Sigmoid colon (tissue), 7 donors: Measurements from ENCODE around the gene FAM193A. TPM values are rescaled to one million over a fixed set of nuclear protein-coding genes. Genes with fewer than 3 reads are reported as not detected.
A peak's percentile ranks its signal among the peaks of the same experiment; 100 is the strongest.
"Not testable (repeated sequence)": the region's sequence is repeated elsewhere in the genome, so short reads cannot be mapped to it uniquely, and the experiment has no call there.

Experiments used
- DNase-seq: peaks from one replicate; pipeline ENCODE4 v3.0.0-alpha.2; 2019
- H3K27ac ChIP-seq, 4 donors: fragments of 200-600 bp; sonication (generic); one replicate each; pipeline ENCODE4 v1.5.1; 2016 to 2019; ENCODE audit warnings: mild to moderate bottlenecking in 1 of 4
- H3K27me3 ChIP-seq, 3 donors: fragments of 200-600 bp; sonication (generic); one replicate each; pipeline ENCODE4 v1.5.1; 2019; ENCODE audit warnings: mild to moderate bottlenecking in 1 of 3
- H3K36me3 ChIP-seq, 4 donors: fragments of 200-600 bp; sonication (generic); one replicate each; pipeline ENCODE4 v1.5.1; 2016 to 2019
- H3K4me1 ChIP-seq, 4 donors: fragments of 200-600 bp; sonication (generic); one replicate each; pipeline ENCODE4 v1.5.1; 2017 to 2019
- H3K4me3 ChIP-seq, 4 donors: fragments of 200-600 bp; sonication (generic); one replicate each; pipeline ENCODE4 v1.5.1; 2017 to 2019; ENCODE audit warnings: mild to moderate bottlenecking in 2 of 4, moderate library complexity in 1 of 4
- H3K9me3 ChIP-seq, 4 donors: fragments of 200-600 bp in 3 of 4; sonication (generic) in 3 of 4; one replicate each; pipeline versions ENCODE4 v1.5.1 to v1.6.1; 2013 to 2019
- CTCF ChIP-seq, 4 experiments: fragments of 450-650 bp in 3 of 4; fragments of 200-600 bp in 1 of 4; IDR thresholded peaks; one replicate each; pipeline ENCODE4 v1.5.1; 2016 to 2019; ENCODE audit warnings: antibody characterized with exemption in 4 of 4, mild to moderate bottlenecking in 3 of 4, moderate library complexity in 2 of 4
- EP300 ChIP-seq, 4 donors: sonication (generic); formaldehyde crosslinking; IDR thresholded peaks; one replicate each; pipeline ENCODE4 v1.6.1; 2017; ENCODE audit warnings: antibody characterized with exemption in 4 of 4
- POLR2A ChIP-seq, 2 donors: fragments of 450-650 bp; IDR thresholded peaks; one replicate each; pipeline ENCODE4 v1.6.1; 2016; ENCODE audit warnings: antibody characterized with exemption in 2 of 2, mild to moderate bottlenecking in 2 of 2, moderate library complexity in 2 of 2
- POLR2AphosphoS5 ChIP-seq, 4 donors: sonication (generic); formaldehyde crosslinking; IDR thresholded peaks; one replicate each; pipeline ENCODE4 v1.6.1; 2017; ENCODE audit warnings: antibody characterized with exemption in 4 of 4
- whole genome bisulfite sequencing, 2 donors: extraction: QIAGEN DNeasy Blood & Tissue Kit; methylation state at CpG; one replicate each; pipeline ENCODE4 v1.1.7; 2013; 5-methylcytosine and 5-hydroxymethylcytosine counted together
- intact Hi-C: fragments of 100-400 bp; cut with DNase I; formaldehyde crosslinking; loops from one replicate; pipeline ENCODE4 v1.15.1; 2023
- polyA plus RNA-seq, 3 donors: library from polyadenylated mRNA; stranded (reverse); fragments of 200-250 nt; gene quantifications; one replicate each; pipeline ENCODE4 v1.2.3, GENCODE V29; 2013
- total RNA-seq, 4 donors: library from RNA; depleted of rRNA; stranded (reverse); fragments of >200 nt; gene quantifications; one replicate each; pipeline ENCODE4 v1.1.0, GENCODE V29; 2016
- donor health status: healthy with polysubstance abuse.
- donor health status: Bipolar disorder and iron deficiency.
- donor health status: healthy.

FAM193A gene
- total and polyA plus RNA-seq, 7 donors, result 6.0 to 32.4 (median 17.4) TPM

GRCh38 chr4:2722033-2722432, 185.6 kb downstream of the FAM193A start:
- TF ChIP-seq POLR2A (IDR thresholded peaks at IDR 0.05), result no peak
- no peak for TF ChIP-seq CTCF (IDR thresholded peaks at IDR 0.05)
- TF ChIP-seq EP300 (IDR thresholded peaks at IDR 0.05), result no peak
- no peak for TF ChIP-seq POLR2AphosphoS5 (IDR thresholded peaks at IDR 0.05)
- intact Hi-C loops, result no loop called here
- Histone ChIP-seq H3K9me3 (no peaks in the 10 kb centered on the region), H3K27ac (no peak overlapping the region), H3K27me3 (no peaks in the 10 kb centered on the region), H3K4me1 (no peaks in the 10 kb centered on the region), H3K36me3 (peaks cover 0 to 80% (median 27%) of the 10 kb centered on the region in 4 donors), H3K4me3 (no peak overlapping the region)
- peak; percentile 58 for DNase-seq
- WGBS, 2 donors, result 96% methylated on average over 9 of the region's 9 CpGs

- DNase-seq, result peak; percentile 52
- H3K27ac ChIP-seq, result no peak overlapping the region
- H3K9me3 ChIP-seq, result no peaks in the 10 kb centered on the region
- no peak overlapping the region for H3K4me3 ChIP-seq
- H3K4me1 ChIP-seq, result no peaks in the 10 kb centered on the region
- TF ChIP-seq POLR2A (IDR thresholded peaks at IDR 0.05), result no peak
- TF ChIP-seq POLR2AphosphoS5 (IDR thresholded peaks at IDR 0.05), result no peak
- no peak for TF ChIP-seq EP300 (IDR thresholded peaks at IDR 0.05)
- no peak for TF ChIP-seq CTCF (IDR thresholded peaks at IDR 0.05)
- intact Hi-C loops, result no loop called here
- no peaks in the 10 kb centered on the region for H3K27me3 ChIP-seq
- peaks cover 0 to 72% (median 24%) of the 10 kb centered on the region in 4 donors for H3K36me3 ChIP-seq
- 89 to 92% methylated on average over 3 of the region's 3 CpGs for WGBS, 2 donors
Observed at GRCh38 chr4:2723751-2724150, 187.3 kb downstream of the FAM193A start.

- 95 to 99% methylated on average over 4 of the region's 4 CpGs for WGBS, 2 donors
- Histone ChIP-seq H3K9me3 (no peaks in the 10 kb centered on the region), H3K4me3 (no peak overlapping the region), H3K27ac (no peak overlapping the region), H3K27me3 (no peaks in the 10 kb centered on the region), H3K4me1 (no peaks in the 10 kb centered on the region), H3K36me3 (peaks cover 0 to 73% (median 18%) of the 10 kb centered on the region in 4 donors)
- TF ChIP-seq POLR2A (IDR thresholded peaks at IDR 0.05) (no peak), POLR2AphosphoS5 (IDR thresholded peaks at IDR 0.05) (no peak), EP300 (IDR thresholded peaks at IDR 0.05) (no peak), CTCF (IDR thresholded peaks at IDR 0.05) (no peak)
- DNase-seq, result no peak
- intact Hi-C loops, result no loop called here
Observed at GRCh38 chr4:2725380-2725779, 188.9 kb downstream of the FAM193A start.

GRCh38 chr4:2726881-2727280, 190.4 kb downstream of the FAM193A start:
- H3K9me3 ChIP-seq, H3K4me1 ChIP-seq, H3K27me3 ChIP-seq, H3K4me3 ChIP-seq, intact Hi-C loops, H3K27ac ChIP-seq: not testable (repeated sequence)
- peak; percentile 24 for DNase-seq
- peaks cover 4 to 71% (median 17%) of the 10 kb centered on the region in 4 donors for H3K36me3 ChIP-seq
- WGBS, 2 donors, result 97 to 98% methylated on average over 17 of the region's 17 CpGs

- no peak for TF ChIP-seq CTCF (IDR thresholded peaks at IDR 0.05)
- TF ChIP-seq EP300 (IDR thresholded peaks at IDR 0.05), result no peak
- TF ChIP-seq POLR2A (IDR thresholded peaks at IDR 0.05), result no peak
- TF ChIP-seq POLR2AphosphoS5 (IDR thresholded peaks at IDR 0.05), result no peak
- Histone ChIP-seq H3K4me1 (no peaks in the 10 kb centered on the region), H3K27ac (no peak overlapping the region), H3K27me3 (no peaks in the 10 kb centered on the region), H3K9me3 (no peaks in the 10 kb centered on the region), H3K4me3 (no peak overlapping the region), H3K36me3 (peaks cover 10 to 73% (median 24%) of the 10 kb centered on the region in 4 donors)
- DNase-seq, result peak; percentile 15
- intact Hi-C loops, result no loop called here
- WGBS, 2 donors, result 62 to 82% methylated on average over 3 of the region's 3 CpGs
Observed at GRCh38 chr4:2728221-2728620, 191.8 kb downstream of the FAM193A start.
